T-helper 1 cell (primary cell): Measurements from ENCODE around the gene TRAPPC6A.
A peak's percentile ranks its signal among the peaks of the same experiment; 100 is the strongest.

Source experiments
- DNase-seq, 5 donors: peaks; one replicate each; pipeline ENCODE4 v3.0.0-alpha.2; 2012 to 2020
- total RNA-seq, 4 donors: gene quantifications; one replicate each; lab custom pipeline; 2026; lab: John Stamatoyannopoulos, UW

The TRAPPC6A gene, protein sequence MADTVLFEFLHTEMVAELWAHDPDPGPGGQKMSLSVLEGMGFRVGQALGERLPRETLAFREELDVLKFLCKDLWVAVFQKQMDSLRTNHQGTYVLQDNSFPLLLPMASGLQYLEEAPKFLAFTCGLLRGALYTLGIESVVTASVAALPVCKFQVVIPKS
- total RNA-seq: 12.5 to 21.7 (median 16.4) reads per million in 4 donors

DNA sequence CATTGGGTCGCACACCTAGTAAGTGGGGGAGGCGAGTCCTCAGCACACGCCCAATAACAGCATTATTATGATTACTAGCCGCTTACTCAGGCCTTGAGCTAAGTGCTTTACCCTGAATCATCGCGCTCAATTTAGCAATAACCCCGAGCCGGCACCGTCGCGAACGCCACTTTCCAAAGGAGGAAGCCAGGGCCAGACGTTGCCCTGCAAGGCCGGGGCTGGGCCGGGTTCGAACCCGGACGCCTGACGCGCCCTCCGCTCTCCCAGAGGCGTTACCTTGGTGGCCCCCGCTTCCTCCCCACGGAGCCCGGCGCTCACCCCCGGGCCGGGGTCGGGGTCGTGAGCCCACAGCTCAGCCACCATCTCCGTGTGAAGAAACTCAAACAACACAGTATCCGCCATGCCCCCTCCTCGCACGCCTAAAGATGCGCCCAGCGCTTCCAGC is at the start of gene TRAPPC6A:
TRAPPC6A (minus strand) TSS at position 421 of the 445 bp plus-strand sequence; CDS start at position 402, 19 bp downstream.
- no peak for DNase-seq

DNA sequence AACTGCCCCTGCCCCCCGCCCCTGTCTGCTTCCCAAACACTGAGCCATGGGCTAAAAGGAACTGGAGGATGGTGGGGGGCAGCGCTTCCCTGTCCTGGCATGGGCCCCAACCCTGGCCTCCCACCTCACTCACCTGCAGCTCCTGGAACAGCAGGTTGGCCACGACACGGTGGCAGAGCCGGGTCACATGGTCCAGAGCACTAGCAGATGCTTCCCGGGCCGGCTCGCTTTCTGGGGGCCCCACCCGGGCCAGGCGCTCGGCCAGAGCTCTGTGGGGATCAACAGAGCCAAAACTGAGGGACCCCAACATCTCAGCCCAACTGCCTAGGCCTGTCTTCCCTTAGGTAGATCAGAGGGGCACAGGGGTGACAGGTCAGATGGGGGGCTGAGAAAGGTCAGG is 46.6 kb upstream of the TRAPPC6A start:
- no peak for DNase-seq

DNA sequence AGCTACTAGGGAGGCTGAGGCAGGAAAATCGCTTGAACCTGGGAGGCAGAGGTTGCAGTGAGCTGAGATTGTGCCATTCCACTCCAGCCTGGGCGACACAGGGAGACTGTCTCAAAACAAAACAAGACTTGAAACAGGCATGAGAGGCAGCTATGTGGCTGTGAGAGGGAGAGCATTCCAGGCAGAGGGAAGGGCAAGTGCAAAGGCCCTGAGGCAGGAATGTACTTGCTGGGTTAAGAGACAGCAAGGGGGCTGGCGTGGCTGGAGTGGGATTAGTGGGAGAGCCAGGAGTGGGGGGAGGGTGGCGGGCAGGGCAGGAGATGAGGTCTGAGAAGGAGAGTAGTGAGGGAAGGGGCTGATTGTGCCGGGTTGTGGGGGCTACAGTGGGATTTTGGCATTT is 45.8 kb upstream of the TRAPPC6A start:
- no peak for DNase-seq

DNA sequence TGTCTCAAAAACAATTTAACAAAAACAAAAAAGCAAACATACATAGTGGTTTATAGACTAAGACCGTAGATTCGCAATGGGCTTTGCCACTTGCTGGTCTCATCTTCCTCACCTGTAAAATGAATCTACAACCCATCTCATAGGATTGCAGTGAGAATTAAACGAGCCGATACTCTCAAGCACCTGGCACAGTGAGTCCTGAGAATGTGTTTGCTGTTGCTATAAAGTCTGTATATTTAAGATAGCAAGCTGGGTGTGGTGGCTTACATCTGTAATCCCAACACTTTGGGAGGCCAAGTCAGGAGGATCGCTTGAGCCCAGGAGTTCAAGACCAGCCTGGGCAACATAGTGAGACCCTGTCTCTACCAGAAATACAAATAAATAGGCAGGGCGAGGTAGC is 44.7 kb upstream of the TRAPPC6A start:
- no peak for DNase-seq

DNA sequence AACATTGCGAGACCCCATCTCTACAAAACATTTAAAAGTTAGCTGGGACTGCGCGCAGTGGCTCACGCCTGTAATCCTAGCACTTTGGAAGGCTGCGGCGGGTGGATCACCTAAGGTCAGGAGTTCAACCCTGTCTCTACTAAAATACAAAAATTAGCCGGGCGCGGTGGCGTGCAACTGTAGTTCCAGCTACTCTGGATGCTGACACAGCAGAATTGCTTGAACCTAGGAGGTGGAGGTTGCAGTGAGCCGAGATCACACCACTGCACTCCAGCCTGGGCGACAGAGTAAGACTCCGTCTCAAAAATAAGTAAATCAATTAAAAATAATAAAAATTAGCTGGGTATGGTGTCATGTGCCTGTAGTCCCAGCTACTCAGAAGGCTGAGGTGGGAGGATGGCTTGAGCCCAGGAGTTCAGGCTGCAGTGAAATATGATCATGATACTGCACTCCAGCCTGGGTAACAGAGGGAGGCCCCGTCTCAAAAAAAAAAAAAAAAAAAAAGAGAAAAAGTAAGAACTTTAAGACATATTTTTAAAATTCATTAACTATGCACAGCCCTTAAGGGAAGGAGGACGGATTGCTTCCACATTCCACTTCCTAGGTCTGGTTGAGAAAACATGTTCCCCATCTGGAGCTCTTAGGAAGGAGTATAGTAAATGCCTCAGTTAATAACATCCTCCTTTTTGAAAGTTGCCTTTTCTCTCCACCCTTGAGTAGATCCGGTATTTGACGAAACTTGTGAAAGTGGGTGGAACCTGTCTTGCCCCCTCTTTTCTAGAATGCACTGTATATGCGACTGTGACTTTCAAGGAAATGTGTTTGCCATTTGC is 41.1 kb upstream of the TRAPPC6A start:
- DNase-seq: no peak

DNA sequence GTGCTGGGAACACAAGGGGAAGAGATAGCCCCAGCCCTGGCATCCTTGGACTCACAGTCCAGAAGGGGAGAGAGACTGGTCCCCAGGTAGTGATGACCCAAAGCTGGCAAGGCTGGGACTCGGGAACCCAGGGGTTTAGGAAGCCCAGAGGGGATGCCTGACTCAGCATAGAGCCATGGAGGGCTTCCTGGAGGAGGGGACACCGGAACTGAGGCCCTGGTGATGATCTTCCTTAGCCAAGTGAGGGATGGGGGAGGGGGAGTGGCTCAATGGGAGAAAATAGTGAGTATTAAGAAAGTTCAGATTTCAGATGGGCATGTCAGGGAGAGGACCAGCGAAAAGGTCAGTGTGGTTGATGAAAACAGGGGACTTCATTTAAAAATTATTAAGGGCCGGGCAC is 40.4 kb upstream of the TRAPPC6A start:
- DNase-seq: no peak

DNA sequence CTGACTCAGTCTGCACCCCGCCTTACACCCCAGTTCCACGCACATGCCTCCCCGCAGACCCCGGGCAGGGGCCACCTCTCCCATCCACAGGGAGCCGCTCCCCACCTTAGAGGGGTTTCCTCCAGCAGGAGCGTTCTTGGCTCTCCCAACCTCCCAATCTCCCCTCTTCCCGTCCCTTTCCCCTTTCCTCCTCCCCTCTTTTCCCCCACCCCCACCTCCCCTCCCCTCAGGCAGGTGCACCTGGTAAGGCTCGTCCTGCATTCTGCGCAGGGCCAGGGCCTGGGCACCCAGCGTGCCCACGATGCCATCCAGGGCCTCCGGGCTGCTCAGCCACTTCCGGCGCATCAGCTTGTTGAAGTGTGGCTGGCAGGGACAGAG is 39.9 kb upstream of the TRAPPC6A start:
- no peak for DNase-seq

DNA sequence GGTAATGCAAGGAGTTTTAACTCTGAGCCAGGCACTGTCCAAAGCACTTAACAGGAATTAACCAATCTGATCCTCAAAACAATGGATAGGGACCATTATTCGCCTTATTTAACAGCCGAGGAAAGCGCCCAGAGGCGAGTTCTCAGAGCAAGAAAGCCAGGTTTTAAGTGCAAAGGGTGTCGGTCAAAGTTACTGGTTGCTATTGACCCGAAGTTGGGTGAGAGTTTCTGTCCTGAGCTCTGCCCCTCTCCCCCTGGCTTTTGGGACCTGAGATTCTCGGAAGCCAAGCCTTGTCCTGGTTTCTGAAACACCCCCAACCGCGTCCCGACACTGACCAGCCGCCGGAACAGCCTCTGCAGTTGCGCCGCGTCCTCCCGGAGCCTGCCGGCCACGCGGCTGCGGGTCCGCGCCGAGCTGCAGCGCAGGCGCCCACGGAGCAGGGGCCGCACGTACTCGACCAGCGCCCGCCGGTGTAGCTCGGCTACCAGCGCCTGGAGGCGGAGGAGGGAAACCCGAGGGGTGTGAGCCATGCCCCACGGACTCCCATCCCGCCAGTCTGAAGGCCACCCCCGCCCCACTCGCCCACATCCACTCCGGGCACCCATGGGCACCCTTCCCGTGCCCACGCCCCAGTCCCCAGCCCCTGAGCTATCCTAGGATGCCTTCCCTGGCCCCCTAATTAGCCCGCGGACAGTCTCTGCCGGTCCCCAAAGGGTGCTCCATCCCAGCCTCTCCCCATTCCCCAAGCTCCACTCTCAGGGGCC is 39.3 kb upstream of the TRAPPC6A start:
- DNase-seq: no peak

DNA sequence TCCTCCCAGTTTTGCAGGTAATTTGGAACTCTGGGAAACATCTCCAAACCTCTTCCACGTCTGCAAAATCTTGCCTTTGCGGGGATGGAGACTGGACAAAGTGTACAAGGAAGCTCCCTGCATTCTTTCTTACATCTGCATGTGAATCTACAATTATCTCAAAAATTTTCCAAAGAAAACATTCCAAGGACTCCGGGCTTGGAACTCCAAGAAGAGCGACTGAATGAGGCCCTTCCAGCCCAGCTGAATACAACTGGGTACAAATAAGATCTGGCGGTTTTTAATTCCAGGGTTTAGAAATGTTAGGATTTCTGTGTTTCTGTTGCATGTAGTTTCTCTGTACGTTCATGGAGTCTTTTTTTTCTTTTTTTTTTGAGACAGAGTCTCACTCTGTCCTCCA is 38.6 kb upstream of the TRAPPC6A start:
- DNase-seq: no peak

DNA sequence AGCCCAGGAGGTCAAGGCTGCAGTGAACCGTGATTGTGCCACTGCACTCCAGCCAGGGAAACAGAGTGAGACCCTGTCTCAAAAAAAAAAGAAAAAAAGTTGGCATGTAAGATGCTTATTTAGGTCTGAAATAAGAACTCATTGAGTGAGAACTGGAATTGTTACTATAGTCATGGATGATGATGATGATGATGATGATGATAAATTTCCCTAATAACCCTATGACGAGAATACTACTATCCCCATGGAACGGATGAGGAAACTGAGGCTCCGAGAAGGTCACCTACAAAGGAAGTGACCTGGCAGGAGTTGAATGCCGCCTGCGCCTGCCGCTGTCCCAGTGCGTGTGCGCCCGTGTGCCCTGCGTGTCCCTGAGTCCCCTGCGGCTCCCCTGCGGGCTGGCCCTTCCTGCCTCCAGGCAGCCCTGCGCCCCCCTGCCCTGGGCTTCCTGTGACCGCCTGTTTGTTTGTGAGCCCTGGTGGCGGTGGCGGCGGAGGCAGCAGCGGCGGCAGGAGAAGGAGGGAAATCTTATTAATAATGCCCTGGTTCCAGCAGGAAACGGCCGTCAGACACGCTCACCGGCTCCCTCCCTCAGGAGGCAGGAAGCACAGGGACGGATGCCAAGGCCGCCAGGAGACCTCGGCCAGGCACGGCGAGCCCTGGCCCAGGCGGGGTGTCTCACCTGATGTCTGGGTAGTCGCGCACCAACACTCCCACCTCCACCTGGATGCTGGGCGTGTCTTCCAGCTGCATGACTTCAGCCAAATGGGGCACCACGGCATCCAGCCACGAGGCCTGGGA is 37.6 kb upstream of the TRAPPC6A start:
- no peak for DNase-seq

DNA sequence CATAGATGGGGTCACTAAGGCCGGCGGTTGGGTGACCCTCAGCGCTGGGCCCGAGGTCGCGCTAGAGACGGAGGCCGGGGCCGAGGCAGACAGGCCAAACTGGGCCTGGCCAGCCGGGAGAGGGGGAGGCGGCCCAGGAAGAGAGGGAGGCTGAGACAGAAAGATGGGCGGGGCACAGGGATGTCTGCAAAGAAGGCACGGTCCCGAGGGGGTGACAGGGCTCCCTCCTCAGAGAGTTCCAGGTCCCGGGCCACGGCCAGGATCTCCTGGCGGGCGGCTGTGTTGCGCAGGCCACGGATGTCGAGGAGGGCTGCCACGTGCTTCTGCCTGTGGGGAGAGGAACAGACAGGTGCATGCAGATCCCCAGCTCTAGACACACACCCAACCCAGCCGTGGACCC is 35.0 kb upstream of the TRAPPC6A start:
- DNase-seq: no peak

DNA sequence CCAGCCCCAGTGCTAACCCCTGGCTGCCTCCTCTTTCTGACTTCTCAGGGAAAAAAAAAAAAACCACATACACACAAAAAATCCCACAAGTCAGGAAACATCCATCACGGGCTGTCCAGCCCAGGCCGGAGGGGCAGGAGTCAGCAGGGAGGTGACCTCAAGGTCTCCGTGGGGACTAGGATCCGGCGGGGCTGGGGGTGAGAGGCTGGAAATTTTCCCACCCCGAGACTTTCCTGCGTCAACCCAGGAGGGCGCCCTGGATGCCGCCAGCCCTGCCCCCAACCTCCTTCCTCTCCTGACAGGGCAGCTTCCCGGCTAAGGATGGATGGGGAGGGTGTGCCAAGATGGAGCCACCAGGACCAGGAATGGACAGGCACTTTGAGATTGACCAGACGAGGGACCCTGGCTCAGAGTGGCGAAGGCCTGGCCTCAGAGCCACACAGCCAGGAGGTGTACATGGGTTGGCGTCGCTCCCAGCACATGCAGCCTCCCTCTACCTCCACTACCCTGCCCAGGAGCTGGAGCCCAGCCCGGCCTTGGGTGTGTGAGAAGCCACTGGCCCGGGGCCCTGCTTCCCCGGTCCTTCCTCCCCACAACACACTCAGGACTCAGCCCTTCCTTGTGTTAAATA is 33.8 kb upstream of the TRAPPC6A start:
- no peak for DNase-seq

DNA sequence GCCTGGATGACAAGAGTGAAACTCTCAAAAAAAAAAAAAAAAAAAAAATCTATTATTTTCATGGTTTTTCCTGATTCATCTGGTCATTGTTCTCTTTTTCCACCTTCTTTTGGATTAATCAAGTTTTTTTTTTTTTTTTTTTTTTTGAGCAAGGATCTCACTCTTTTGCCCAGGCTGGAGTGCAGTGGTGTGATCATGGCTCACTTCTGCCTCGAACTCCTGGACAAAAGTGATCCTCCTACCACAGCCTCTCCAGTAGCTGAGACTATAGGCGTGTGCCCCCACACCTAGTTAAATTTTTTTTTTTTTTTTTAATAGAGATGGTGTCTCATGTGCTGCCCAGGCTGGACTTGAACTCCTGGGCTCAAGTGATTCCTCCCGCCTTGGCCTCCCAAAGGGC is 28.3 kb upstream of the TRAPPC6A start:
- DNase-seq: no peak

DNA sequence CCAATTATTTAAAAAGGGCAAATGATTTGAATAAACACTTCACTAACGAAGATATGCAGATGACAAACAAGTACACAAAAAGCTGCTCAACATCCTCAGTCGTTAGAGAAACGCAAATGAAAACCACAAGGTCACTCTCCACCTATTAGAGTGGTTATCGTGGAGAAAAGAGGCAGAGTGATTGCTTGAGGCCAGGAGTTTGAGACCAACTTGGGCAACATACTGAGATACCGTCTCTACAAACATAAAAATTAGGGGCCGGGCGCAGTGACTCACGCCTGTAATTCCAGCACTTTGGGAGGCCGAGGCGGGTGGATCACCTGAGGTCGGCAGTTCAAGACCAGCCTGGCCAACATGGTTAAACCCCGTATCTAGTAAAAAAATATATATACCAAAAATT is 27.8 kb upstream of the TRAPPC6A start:
- no peak for DNase-seq

DNA sequence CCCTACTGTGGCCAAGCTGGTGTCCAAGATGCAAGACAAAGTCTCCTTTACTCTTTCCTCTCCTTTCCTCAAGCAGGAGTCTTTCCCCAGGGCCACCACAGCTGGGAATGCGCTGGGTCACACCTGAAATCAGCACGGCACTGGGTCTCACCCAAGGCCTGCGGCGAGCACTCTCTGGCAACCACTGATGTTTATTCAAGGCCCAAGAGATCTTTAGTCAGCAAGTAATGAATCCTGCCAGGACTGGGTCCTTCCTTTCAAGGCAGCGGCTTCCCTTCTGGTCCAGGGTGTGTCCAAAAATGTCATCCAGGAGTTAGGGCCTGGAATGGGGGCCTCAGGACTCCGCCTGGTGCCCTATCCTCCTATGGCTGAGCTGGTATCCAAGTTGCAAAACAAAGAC is 24.6 kb upstream of the TRAPPC6A start:
- DNase-seq: no peak

DNA sequence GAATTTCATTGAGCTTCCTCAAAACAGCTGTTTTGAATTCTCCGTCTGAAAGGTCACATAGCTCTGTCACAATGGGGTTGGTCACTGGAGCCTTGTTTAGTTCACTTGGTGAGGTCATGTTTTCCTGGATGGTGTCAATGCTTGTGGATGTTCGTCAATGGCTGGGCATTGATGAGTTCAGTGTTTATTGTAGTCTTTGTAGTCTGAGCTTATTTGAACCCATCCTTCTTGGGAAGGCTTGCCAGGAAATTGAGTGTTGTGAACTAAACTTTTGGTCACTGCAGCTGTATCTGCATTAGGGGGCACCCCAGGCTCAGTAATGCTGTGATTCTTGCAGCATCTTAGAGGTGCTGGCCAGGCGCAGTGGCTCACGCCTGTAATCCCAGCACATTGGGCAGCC is 22.5 kb upstream of the TRAPPC6A start:
- no peak for DNase-seq

DNA sequence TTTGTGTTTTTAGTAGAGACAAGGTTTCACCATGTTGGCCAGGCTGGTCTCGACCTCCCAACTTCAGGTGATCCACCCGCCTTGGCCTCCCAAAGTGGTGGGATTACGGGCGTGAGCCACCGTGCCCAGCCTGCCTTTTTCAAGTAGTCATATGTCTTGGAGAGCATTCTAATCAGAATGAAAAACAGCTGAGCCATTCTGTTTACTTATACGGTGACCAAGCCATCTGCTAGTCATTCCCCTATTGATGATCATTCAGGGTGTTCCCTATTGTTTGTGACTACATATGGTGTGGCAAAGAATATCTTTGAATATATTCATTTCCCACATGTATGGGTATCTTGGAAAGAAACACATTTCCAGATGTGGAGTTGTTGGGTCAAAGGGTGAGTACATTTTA is 17.7 kb upstream of the TRAPPC6A start:
- no peak for DNase-seq

DNA sequence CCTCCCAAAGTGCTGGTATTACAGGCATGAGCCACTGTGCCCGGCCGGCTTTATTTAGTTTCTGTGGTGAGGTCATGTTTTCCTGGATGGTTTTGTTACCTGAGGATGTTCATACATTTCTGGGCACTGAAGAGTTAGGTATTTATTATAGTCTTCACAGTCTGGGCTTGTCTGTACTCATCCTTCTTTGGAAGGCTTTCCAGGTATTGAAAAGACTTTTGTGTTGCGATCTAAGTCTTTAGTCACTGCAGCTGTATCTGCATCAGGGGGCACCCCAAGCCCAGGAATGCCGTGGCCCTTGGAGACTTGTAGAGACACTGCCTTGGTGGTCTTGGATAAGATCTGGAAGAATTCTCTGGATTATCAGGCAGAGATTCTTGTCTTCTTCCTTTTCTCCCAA is 13.3 kb upstream of the TRAPPC6A start:
- DNase-seq: no peak

DNA sequence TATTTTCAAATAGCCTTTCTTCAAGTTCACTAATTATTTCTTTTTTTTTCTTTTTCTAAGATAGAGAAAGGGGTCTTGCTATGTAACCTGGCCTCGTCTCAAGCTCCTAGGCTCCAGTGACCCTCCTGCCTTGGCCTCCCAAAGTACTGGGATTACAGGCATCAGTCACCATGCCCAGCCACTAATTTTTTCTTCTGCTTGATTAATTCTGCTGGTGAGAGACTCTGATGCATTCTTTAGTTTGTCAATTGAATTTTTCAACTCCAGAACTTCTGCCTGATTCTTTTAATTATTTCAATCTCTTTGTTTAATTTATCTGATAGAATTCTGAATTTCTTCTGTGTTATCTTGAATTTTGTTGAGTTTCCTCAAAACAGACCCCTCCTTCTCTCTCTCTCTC is 11.9 kb upstream of the TRAPPC6A start:
- DNase-seq: no peak

DNA sequence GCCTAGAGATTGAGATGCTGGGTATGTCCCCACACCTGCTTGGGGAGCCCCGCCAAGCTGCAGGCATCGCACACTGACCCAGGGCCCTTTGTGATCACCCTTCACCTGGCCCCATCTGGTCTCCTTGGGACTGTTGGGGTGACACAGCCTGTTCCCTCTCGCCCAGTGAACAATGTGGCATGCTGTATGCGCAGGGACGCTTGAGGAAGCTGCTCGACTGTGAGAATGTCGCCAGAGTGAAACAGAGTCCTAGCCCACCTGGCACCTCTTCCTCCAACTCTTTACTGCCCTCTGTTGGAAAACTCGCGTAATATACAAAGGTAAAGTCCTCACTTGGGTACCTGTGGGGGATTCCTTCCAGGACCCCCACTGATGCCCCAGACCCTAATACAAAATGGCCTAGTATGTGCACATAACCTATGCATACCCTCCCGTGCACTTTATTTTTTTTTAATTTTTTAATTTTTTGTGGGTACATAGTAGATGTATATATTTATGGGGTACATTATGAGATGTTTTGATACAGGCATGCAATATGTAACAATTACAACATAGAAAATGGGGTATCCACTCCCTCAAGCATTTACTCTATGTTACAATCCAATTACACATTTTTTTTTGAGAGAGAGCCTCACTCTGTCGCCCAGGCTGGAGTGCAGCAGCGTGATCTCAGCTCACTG is 9.5 kb upstream of the TRAPPC6A start:
- DNase-seq: peak in 1 of 5 donors; percentile 30

DNA sequence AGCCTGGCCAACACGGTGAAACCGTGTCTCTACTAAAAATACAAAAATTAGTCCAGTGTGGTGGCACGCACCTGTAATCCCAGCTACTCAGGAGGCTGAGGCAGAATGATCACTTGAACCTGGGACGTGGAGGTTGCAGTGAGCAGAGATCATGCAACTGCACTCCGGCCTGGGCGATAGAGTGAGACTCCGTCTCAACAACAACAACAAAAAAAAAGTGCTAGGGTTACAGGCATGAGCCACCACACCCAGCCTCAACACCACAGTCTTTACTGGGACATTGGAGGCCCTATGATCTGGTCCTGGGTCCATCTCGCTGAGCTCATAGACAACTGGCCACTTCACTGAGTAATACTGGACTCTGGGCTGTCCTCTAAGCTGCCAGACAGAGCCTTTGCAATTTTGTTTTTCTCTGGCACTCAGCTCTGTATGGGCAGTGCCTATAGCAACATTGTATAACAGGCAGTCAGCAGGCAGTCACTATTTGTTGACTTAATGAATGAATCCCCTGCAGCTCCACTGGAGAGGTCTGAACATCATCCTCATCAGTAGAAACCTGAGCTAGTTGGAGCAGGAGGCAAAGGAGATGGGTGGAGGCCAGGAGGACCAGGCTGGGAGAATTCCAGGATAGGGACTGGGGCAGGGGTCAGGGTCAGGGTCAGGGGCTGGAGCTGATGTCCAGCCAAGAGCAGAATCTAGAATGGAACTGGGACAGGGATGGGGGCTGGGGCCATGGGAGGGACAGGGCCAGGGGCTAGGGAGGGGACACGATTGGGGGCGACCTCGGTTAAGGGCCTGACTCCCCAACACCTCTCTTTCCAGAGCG is 8.7 kb upstream of the TRAPPC6A start:
- DNase-seq: no peak
